C4-2B (cell line): ENCODE data around the gene ITGB5.

Source experiments
- CTCF ChIP-seq: fragments of 450-650 bp; conservative IDR thresholded peaks from 2 replicates; pipeline ENCODE4 v1.5.1; 2017; ENCODE audit warnings: mild to moderate bottlenecking
- ZFX ChIP-seq: fragments of 450-650 bp; IDR thresholded peaks from 2 replicates; pipeline ENCODE4 v1.6.1; 2017

- TF ChIP-seq CTCF (no peak), ZFX (no peak)
These were observed 28.1 kb upstream of the ITGB5 start for GRCh38 chr3:124915254-124915653.
